SU-DHL-6 (cell line): ENCODE measurements around the gene WIPI1.

ENCODE experiments used
- H2AFZ ChIP-seq: fragments of 200-600 bp; sonication (generic); 2 replicates; pipeline ENCODE4 v1.6.1; 2014; ENCODE audit warnings: low read depth, mild to moderate bottlenecking, moderate library complexity, mixed read lengths, antibody characterized with exemption, low read length; ENCODE audit not compliant: severe bottlenecking
- H3F3A ChIP-seq: fragments of 200-600 bp; shearing (Covaris generic); 2 replicates; pipeline ENCODE4 v1.6.0; 2016; ENCODE audit warnings: antibody characterized with exemption, mild to moderate bottlenecking; ENCODE audit not compliant: insufficient read depth
- H3K27ac ChIP-seq: fragments of 200-600 bp; sonication (generic); 2 replicates; pipeline ENCODE4 v1.5.1; 2016; ENCODE audit warnings: low read depth, mild to moderate bottlenecking, low read length, moderate library complexity, mixed read lengths
- H3K27me3 ChIP-seq: fragments of 200-600 bp; sonication (generic), shearing (Covaris generic); 2 replicates; pipeline ENCODE4 v1.6.0; 2014; ENCODE audit warnings: mild to moderate bottlenecking, low read length
- H3K36me3 ChIP-seq: fragments of 200-600 bp; sonication (generic); 2 replicates; pipeline ENCODE4 v1.6.1; 2014; ENCODE audit warnings: mild to moderate bottlenecking, low read length, mixed read lengths
- H3K4me2 ChIP-seq: fragments of 300-600, 200-600 bp; shearing (Covaris generic), sonication (generic); 2 replicates; pipeline ENCODE4 v1.6.0; 2014; ENCODE audit warnings: low read length, low read depth, mild to moderate bottlenecking; ENCODE audit not compliant: poor library complexity, severe bottlenecking
- H3K4me3 ChIP-seq: fragments of 200-600 bp; sonication (generic); 2 replicates; pipeline ENCODE4 v1.5.1; 2014; ENCODE audit warnings: antibody characterized with exemption, low read length, mild to moderate bottlenecking, mixed read lengths; ENCODE audit not compliant: insufficient read depth, poor library complexity, severe bottlenecking
- H3K79me2 ChIP-seq: fragments of 200-600 bp; sonication (generic); 2 replicates; pipeline ENCODE4 v1.6.1; 2014; ENCODE audit warnings: mild to moderate bottlenecking, low read length, moderate library complexity; ENCODE audit not compliant: insufficient read depth
- H3K9ac ChIP-seq: fragments of 200-600 bp; sonication (generic); 2 replicates; pipeline ENCODE4 v1.7.0; 2014; ENCODE audit warnings: mild to moderate bottlenecking, low read length
- H3K9me2 ChIP-seq: fragments of 200-600 bp; sonication (generic); replicated peaks from 2 replicates; pipeline ENCODE4 v1.6.1; 2014; ENCODE audit warnings: low read length; ENCODE audit not compliant: insufficient read depth
- H3K9me3 ChIP-seq: fragments of 200-600 bp; sonication (generic); 2 replicates; pipeline ENCODE4 v1.6.1; 2014; ENCODE audit warnings: low read length, mixed read lengths; ENCODE audit not compliant: insufficient read depth
- H4K20me1 ChIP-seq: fragments of 200-600 bp; sonication (generic); 2 replicates; pipeline ENCODE4 v1.6.1; 2014; ENCODE audit warnings: low read depth, mild to moderate bottlenecking, antibody characterized with exemption, low read length, moderate library complexity, mixed read lengths
- CTCF ChIP-seq: fragments of 200-600 bp; sonication (generic); IDR thresholded peaks from one replicate; pipeline ENCODE4 v1.5.1; 2017; ENCODE audit warnings: antibody characterized with exemption, mild to moderate bottlenecking, low read length, moderate library complexity; ENCODE audit not compliant: insufficient read depth, poor library complexity, severe bottlenecking
- EZH2phosphoT487 ChIP-seq: fragments of 200-600 bp; sonication (generic), shearing (Covaris generic); conservative IDR thresholded peaks from 2 replicates; pipeline ENCODE4 v1.6.1; 2018; ENCODE audit warnings: mild to moderate bottlenecking, antibody characterized with exemption, low read length, moderate library complexity, mixed read lengths

Gene WIPI1

GRCh38 chr17:68385490-68386215 is 71.6 kb downstream of the WIPI1 start:
- H3K4me3 ChIP-seq: no peak overlapping the region
- H3F3A ChIP-seq: no peaks in the 10 kb centered on the region
- no peaks in the 10 kb centered on the region for H4K20me1 ChIP-seq
- no peaks in the 10 kb centered on the region for H3K36me3 ChIP-seq
- H3K79me2 ChIP-seq: no peaks in the 10 kb centered on the region
- H3K9ac ChIP-seq: no peak overlapping the region
- no peak overlapping the region for H2AFZ ChIP-seq
- TF ChIP-seq CTCF (no peak), EZH2phosphoT487 (no peak)
- no peaks in the 10 kb centered on the region for H3K9me3 ChIP-seq
- H3K27me3 ChIP-seq: no peaks in the 10 kb centered on the region
- no peaks in the 10 kb centered on the region for H3K9me2 ChIP-seq
- no peak overlapping the region for H3K4me2 ChIP-seq
- H3K27ac ChIP-seq: no peak overlapping the region

- Histone ChIP-seq H3K9me2 (no peaks in the 10 kb centered on the region), H2AFZ (no peak overlapping the region), H3K9me3 (no peaks in the 10 kb centered on the region), H4K20me1 (no peaks in the 10 kb centered on the region), H3K27me3 (no peaks in the 10 kb centered on the region), H3K9ac (no peak overlapping the region), H3K36me3 (no peaks in the 10 kb centered on the region), H3K4me2 (no peak overlapping the region), H3K79me2 (no peaks in the 10 kb centered on the region), H3F3A (no peaks in the 10 kb centered on the region), H3K27ac (no peak overlapping the region), H3K4me3 (no peak overlapping the region)
- TF ChIP-seq CTCF: no peak
- TF ChIP-seq EZH2phosphoT487: no peak
Measured at GRCh38 chr17:68384941-68385340, 72.4 kb downstream of the WIPI1 start.

- H3K4me2 ChIP-seq: no peak overlapping the region
Measured at GRCh38 chr17:68384471-68384870, 72.8 kb downstream of the WIPI1 start.

More at GRCh38 chr17:68384471-68384870, 72.8 kb downstream of the WIPI1 start:
- Histone ChIP-seq H3K9ac (no peak overlapping the region), H3K79me2 (no peaks in the 10 kb centered on the region), H2AFZ (no peak overlapping the region), H3F3A (no peaks in the 10 kb centered on the region), H3K9me3 (no peaks in the 10 kb centered on the region), H4K20me1 (no peaks in the 10 kb centered on the region), H3K27ac (no peak overlapping the region), H3K4me3 (no peak overlapping the region), H3K9me2 (no peaks in the 10 kb centered on the region), H3K36me3 (no peaks in the 10 kb centered on the region), H3K27me3 (no peaks in the 10 kb centered on the region)
- no peak for TF ChIP-seq EZH2phosphoT487
- TF ChIP-seq CTCF: no peak
